Sciatic nerve (tissue), 2 donors: ENCODE data around the gene TLR9. TPM values are rescaled to one million over a fixed set of nuclear protein-coding genes. Genes with fewer than 3 reads are reported as not detected.
A peak's percentile ranks its signal among the peaks of the same experiment; 100 is the strongest.
"Not testable (repeated sequence)": the region's sequence is repeated elsewhere in the genome, so short reads cannot be mapped to it uniquely, and the experiment has no call there.

ENCODE experiments used
- ATAC-seq: fragments of 200-7000 bp; cut with Tn5 transposase; one replicate; pipeline ENCODE4 v1.9.1; 2020; ENCODE audit warnings: mild to moderate bottlenecking, moderate library complexity
- DNase-seq: peaks from one replicate; pipeline ENCODE4 v3.0.0-alpha.2; 2020; ENCODE audit warnings: low spot score
- intact Hi-C: fragments of 100-400 bp; cut with DNase I; formaldehyde crosslinking; loops from one replicate; pipeline ENCODE4 v1.14.2; 2022
- total RNA-seq: library from RNA; stranded (reverse); fragmentation: NEBNext Ultra II Directional; extraction: Animal tissue kit (Norgen Biotek cat#: 25700); gene quantifications from one replicate; pipeline ENCODE4 v1.2.1, GENCODE V29; 2021
- donor health status: DM: no; HTN: no; CAD: no.
- donor health status: DM: no; HTN: no; CAD: no.

TLR9 gene
- 1.1 TPM for total RNA-seq

- intact Hi-C loops: no loop called here
- no peak for ATAC-seq
- peak; percentile 53 for DNase-seq
These were observed at the start of gene TLR9 for GRCh38 chr3:52225452-52226228. TLR9 (minus strand) TSS chr3:52225645; CDS start chr3:52225529, 116 bp downstream.

- DNase-seq, intact Hi-C loops, ATAC-seq: not testable (repeated sequence)
These were observed 49.3 kb upstream of the TLR9 start for GRCh38 chr3:52274781-52275180.

GRCh38 chr3:52272831-52273230 is 47.4 kb upstream of the TLR9 start:
- ATAC-seq: no peak
- intact Hi-C loops: no loop called here
- DNase-seq: no peak

GRCh38 chr3:52272172-52272571 is 46.7 kb upstream of the TLR9 start:
- intact Hi-C loops, DNase-seq, ATAC-seq: not testable (repeated sequence)

- intact Hi-C loops: no loop called here
- ATAC-seq: peak; percentile 44
- DNase-seq: no peak
These were observed 44.9 kb upstream of the TLR9 start for GRCh38 chr3:52270252-52270754.

GRCh38 chr3:52269776-52270175 is 44.3 kb upstream of the TLR9 start:
- intact Hi-C loops: no loop called here
- DNase-seq (no peak), ATAC-seq (no peak)

GRCh38 chr3:52268036-52268435 is 42.6 kb upstream of the TLR9 start:
- DNase-seq: no peak
- intact Hi-C loops: no loop called here
- no peak for ATAC-seq

- intact Hi-C loops: no loop called here
- ATAC-seq (no peak), DNase-seq (no peak)
These were observed 39.9 kb upstream of the TLR9 start for GRCh38 chr3:52265387-52265786.

- intact Hi-C loops: no loop called here
- DNase-seq (no peak), ATAC-seq (no peak)
These were observed 37.0 kb upstream of the TLR9 start for GRCh38 chr3:52262447-52262846.

- DNase-seq (no peak), ATAC-seq (no peak)
- intact Hi-C loops: no loop called here
These were observed 34.0 kb upstream of the TLR9 start for GRCh38 chr3:52259448-52259847.

GRCh38 chr3:52259035-52259434 is 33.6 kb upstream of the TLR9 start:
- ATAC-seq: no peak

GRCh38 chr3:52257911-52258310 is 32.5 kb upstream of the TLR9 start:
- DNase-seq: no peak
- no peak for ATAC-seq
- intact Hi-C loops: no loop called here

More at GRCh38 chr3:52259035-52259434, 33.6 kb upstream of the TLR9 start:
- no peak for DNase-seq
- intact Hi-C loops: no loop called here

- intact Hi-C loops: no loop called here
These were observed 31.2 kb upstream of the TLR9 start for GRCh38 chr3:52256622-52257021.

GRCh38 chr3:52256159-52256558 is 30.7 kb upstream of the TLR9 start:
- no peak for DNase-seq
- no peak for ATAC-seq
- intact Hi-C loops: no loop called here

More at GRCh38 chr3:52256622-52257021, 31.2 kb upstream of the TLR9 start:
- no peak for ATAC-seq
- no peak for DNase-seq

- DNase-seq (no peak), ATAC-seq (no peak)
- intact Hi-C loops: no loop called here
These were observed 29.2 kb upstream of the TLR9 start for GRCh38 chr3:52254608-52255007.

- ATAC-seq: peak; percentile 75
- intact Hi-C loops: no loop called here
- DNase-seq: no peak
These were observed 28.2 kb upstream of the TLR9 start for GRCh38 chr3:52253314-52254304.

- intact Hi-C loops: no loop called here
- DNase-seq (no peak), ATAC-seq (no peak)
These were observed 24.7 kb upstream of the TLR9 start for GRCh38 chr3:52250122-52250521.

GRCh38 chr3:52249683-52250082 is 24.2 kb upstream of the TLR9 start:
- DNase-seq: no peak
- ATAC-seq: no peak
- intact Hi-C loops: no loop called here

- DNase-seq: no peak
- no peak for ATAC-seq
- intact Hi-C loops: no loop called here
These were observed 23.5 kb upstream of the TLR9 start for GRCh38 chr3:52248816-52249547.
